Mammary epithelial cell (primary cell): ENCODE measurements around the gene CHRNA4.

ENCODE experiments used
- CTCF ChIP-seq, 2 donors: IDR thresholded peaks in 1 of 2; conservative IDR thresholded peaks in 1 of 2; 2 replicates each; pipeline ENCODE4 v1.5.1; 2011 to 2012; ENCODE audit warnings: inconsistent platforms in 2 of 2, low read length in 2 of 2, mild to moderate bottlenecking in 2 of 2, control low read depth in 1 of 2, low read depth in 1 of 2; ENCODE audit not compliant: insufficient read depth in 1 of 2; ENCODE audit errors: extremely low read depth in 1 of 2
- EZH2 ChIP-seq: IDR thresholded peaks from 2 replicates; pipeline ENCODE4 v1.6.1; 2012; ENCODE audit warnings: low read length, inconsistent platforms, borderline replicate concordance

GRCh38 chr20:63368151-63368550 is 7.0 kb upstream of the CHRNA4 start:
- TF ChIP-seq EZH2 (no peak), CTCF (conservative IDR thresholded peaks at IDR 0.05 in 1 of 2, IDR thresholded peaks at IDR 0.05 in 1 of 2; ENCODE audit: extremely low read depth in 1 of 2, insufficient read depth in 1 of 2, low read depth in 1 of 2, low read length in 2 of 2) (no peak)
